Stimulated activated CD4-positive, alpha-beta T cell treated with anti-CD3 and anti-CD28 coated beads, TNF-alpha, amount 100 ng/mL, for 4 hours (primary cell): ENCODE results near the gene GOT2.
"Not testable (repeated sequence)": the region's sequence is repeated elsewhere in the genome, so short reads cannot be mapped to it uniquely, and the experiment has no call there.

ENCODE experiments used
- DNase-seq, 3 experiments: peaks; one replicate each; pipeline ENCODE4 v3.0.0-alpha.2; 2020; ENCODE audit warnings: low read depth in 3 of 3

Gene GOT2

GRCh38 chr16:58717994-58718393 lies 16.1 kb downstream of the GOT2 start:
- no peak for DNase-seq

GRCh38 chr16:58716468-58716867 lies 17.6 kb downstream of the GOT2 start:
- no peak for DNase-seq

DNA sequence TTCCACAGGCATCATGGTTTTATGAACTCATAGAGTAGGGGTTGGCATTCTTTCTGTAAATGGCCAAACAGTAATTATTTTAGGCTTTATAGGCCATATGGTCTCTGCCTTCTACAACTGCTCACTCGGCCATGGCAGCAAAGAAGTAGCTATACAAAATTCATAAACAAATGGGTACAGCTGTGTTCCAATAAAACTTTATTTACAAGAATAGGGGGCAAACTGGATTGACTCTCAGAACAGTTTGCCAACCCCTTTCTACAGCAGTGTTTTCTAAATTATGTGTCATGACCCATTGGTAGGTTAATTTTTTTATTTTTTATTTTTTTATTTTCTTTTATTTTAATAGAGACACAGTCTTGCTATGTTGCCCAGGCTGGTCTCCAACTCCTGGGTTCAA lies 20.4 kb downstream of the GOT2 start:
- no peak for DNase-seq

DNA sequence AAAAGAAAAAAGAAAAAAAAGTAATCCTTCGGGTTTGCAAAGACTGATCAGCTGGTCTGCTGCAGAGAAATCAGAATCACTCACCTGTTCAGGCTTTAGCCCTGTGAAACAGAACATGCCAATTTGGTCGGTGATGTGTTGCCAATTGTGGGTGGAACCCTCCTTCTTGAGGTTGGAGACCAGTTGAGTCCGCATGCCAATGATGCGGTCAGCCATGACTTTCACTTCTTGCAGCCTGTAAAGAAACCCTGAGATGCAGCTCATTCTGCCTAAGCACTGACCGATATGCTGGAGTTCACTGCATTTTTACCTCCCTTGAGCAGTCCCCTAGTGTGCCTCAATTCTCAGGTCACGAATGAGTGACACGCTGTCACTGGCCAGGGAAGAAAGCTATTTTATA lies 24.8 kb downstream of the GOT2 start:
- no peak for DNase-seq

GRCh38 chr16:58699151-58699550 lies 35.0 kb downstream of the GOT2 start:
- no peak for DNase-seq

GRCh38 chr16:58695368-58695767 lies 38.7 kb downstream of the GOT2 start:
- no peak for DNase-seq

DNA sequence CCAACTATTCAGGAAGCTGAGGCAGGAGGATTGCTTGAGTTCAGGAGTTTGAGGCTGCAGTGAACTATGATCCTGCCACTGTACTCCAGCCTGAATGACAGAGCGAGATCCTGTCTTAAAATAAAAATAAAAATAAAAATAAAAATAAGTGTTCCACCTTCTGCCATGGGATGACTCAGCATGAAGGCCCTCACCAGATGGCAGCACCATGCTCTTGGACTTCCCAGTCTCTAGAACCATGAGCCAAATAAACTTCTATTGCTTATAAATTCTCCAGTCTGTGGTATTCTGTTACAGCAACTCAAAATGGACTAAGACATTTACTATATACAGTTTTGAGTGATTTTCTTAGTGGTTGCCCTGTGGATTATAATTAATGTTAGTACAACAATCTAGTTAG lies 41.7 kb downstream of the GOT2 start:
- DNase-seq = no peak

DNA sequence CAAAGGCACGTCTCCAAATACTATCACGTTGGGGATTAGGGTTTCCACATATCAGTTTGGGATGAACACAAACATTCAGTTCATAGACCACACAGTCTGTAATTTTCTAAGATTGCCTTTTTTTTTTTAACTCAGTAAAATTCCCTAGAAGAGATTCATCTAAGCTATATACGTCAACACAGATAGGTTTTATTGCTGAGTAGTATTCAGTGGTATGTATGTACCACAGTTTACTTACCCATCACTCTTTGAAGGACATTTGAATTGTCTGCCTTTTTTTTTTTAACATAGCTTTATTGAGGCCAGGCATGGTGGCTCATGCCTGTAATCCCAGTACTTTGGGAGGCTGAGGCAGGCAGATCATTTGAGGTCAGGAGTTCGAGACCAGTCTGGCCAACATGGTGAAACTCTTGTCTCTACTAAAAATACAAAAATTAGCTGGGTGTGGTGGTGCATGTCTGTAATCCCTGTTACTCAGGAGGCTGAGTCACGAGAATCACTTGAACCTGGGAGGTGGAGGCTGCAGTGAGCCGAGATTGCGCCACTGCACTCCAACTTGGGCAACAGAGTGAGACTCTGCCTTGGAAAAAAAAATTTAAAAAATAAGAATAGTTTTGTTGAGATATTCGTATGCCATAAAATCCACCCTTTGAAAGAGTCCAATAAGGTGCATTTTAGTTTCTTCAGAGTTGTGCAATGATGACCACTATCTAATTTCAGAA lies 47.0 kb downstream of the GOT2 start:
- DNase-seq = not testable (repeated sequence)

GRCh38 chr16:58685084-58685449 lies 49.0 kb downstream of the GOT2 start:
- DNase-seq = no peak

- DNase-seq = peak; percentile 45 to 60 (median 50)
These were observed 49.6 kb downstream of the GOT2 start, which contains the start of gene SLC38A7 for GRCh38 chr16:58684354-58685083. TSS of gene SLC38A7 (minus strand) at chr16:58684770. CDS start at chr16:58680126, 4,644 bp downstream.

- DNase-seq = no peak
These were observed 50.1 kb downstream of the GOT2 start for GRCh38 chr16:58684001-58684353.

DNA sequence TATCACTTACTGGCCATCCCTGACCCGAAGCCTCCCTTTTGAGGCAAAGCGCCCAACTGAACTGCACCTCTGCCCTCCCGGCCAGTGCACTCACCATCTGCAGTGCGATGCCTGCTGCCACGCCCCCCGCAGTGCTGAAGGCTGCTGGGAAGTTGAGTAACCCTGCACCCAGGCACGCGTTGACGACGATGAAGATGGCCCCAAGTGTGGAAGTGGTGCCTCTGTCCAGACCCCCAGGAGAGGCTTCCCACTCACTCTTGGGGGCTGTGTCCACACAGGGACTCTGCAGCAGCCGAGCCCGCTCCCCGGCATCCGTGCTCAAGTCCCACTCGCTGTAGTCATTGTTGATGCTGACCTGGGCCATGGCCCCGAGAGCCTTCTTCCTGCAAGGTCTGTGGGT lies 54.4 kb downstream of the GOT2 start:
- DNase-seq = no peak

GRCh38 chr16:58678716-58679115 lies 55.4 kb downstream of the GOT2 start:
- no peak for DNase-seq

GRCh38 chr16:58678269-58678668 lies 55.8 kb downstream of the GOT2 start:
- DNase-seq = no peak

- no peak for DNase-seq
These were observed 63.1 kb downstream of the GOT2 start for GRCh38 chr16:58670946-58671583.

GRCh38 chr16:58670177-58670576 lies 63.9 kb downstream of the GOT2 start:
- DNase-seq = no peak

DNA sequence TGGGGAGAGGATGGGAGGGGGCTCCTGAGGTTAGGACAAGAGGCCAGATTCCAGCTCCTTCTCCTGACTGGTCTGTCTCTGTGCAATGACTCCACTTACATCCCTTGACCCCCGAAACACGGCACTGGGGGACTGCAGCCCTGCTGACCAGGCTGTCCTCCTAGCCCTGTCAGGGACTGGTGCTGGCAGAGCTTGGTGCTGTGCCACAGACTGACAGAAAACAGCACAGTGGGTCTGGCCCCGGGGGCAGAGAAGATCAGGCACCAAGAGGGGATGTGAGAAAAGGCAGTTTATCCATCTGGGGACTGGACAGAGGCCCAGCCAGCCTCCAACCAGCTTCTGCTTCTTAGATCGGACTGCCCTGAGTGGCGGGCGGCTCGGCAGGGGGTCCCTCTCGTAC lies 68.9 kb downstream of the GOT2 start:
- no peak for DNase-seq

DNA sequence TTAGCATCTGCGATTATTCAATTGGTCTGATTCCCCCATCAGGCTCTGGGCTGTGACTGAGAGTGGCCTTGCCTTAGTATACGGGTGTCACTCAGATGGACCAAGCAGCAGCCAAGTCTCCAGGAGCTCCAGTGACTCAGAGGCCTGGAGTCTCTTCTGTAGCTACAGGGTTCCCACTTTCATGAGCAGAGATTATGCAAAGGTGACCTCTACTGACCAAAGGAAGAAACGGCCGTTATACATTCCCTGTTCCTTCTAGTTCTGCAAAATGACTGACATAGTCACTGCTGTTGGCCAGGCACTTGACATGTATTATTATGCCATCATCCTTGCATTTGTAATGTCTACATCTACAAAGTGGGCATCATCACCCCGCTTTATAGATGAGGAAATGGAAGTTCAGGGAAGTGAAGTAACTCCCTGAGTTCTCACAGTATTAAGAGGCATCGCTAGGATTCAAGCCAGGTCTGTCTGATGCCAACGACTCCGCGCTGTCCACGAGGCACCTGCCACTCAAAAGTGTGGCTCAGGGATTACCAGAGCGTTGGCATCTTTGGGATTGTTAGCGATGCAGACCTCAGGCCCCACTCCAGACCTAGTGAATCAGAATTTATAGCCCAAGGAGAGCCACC lies 72.8 kb downstream of the GOT2 start:
- DNase-seq = no peak

- not testable (repeated sequence) for DNase-seq
These were observed 74.2 kb downstream of the GOT2 start for GRCh38 chr16:58659911-58660310.

DNA sequence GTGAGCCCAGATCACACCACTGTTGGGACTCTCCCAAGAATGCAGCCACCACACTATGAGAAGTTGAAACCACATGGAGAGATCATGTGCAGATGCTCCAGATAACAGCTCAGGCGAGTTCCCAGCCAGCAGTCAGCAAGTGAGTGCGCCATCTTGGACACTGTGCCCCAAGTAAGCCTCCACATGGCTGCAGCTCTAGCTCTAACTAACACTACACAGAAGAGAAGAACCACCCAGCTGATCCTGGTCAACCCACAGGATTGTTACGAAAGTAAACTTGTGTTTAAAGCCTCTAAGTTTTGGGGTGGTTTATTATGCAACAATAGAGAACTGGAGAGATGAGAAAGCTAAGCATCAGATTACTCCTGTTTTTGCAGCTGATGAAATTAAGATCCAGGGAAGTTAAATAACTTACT lies 75.3 kb downstream of the GOT2 start:
- no peak for DNase-seq
